ENCODE data around the gene SETD6. TPM values are rescaled to one million over a fixed set of nuclear protein-coding genes. Genes with fewer than 3 reads are reported as not detected.

The SETD6 gene
- total and polyA plus RNA-seq, 2 of the 13 experiments (the other 11 are each of a cell fraction or from before 2014, with no cell fraction given): 24.0 to 25.7 TPM

GRCh38 chr16:58487566-58488351 is 27.6 kb upstream of the SETD6 start (continued):
- TF ChIP-seq ZBTB14 (CRISPR knock-in tag; IDR thresholded peaks at IDR 0.05) (no peak), ZNF549 (CRISPR knock-in tag; IDR thresholded peaks at IDR 0.05) (no peak), KDM2A (CRISPR knock-in tag; IDR thresholded peaks at IDR 0.05; ENCODE audit: borderline replicate concordance, low read depth) (peak; percentile 75), ZBTB38 (CRISPR knock-in tag; IDR thresholded peaks at IDR 0.05) (peak; percentile 77; the same call in 1 of the 2 replicates), ZNF276 (CRISPR knock-in tag; IDR thresholded peaks at IDR 0.05; ENCODE audit: low read depth) (0 out of 2 replicates have a peak, but pooled peaks have one; percentile 76), MLX (CRISPR knock-in tag; IDR thresholded peaks at IDR 0.05) (no peak), FOXM1 (CRISPR knock-in tag; IDR thresholded peaks at IDR 0.05) (no peak), CBX5 (CRISPR knock-in tag; IDR thresholded peaks at IDR 0.05; ENCODE audit: borderline replicate concordance) (peak; percentile 51; the same call in 1 of the 2 replicates), POLR2A (IDR thresholded peaks at IDR 0.05; ENCODE audit: insufficient read depth in 1 of 2, low read depth in 2 of 2, low read length in 2 of 2) (no peak), SRY (CRISPR knock-in tag; IDR thresholded peaks at IDR 0.05) (0 out of 2 replicates have a peak, but pooled peaks have one; percentile 40), PITX1 (CRISPR knock-in tag; IDR thresholded peaks at IDR 0.05) (peak; percentile 47; the same call in 1 of the 2 replicates), DMTF1 (CRISPR knock-in tag; IDR thresholded peaks at IDR 0.05) (no peak), KLF15 (CRISPR knock-in tag; IDR thresholded peaks at IDR 0.05; ENCODE audit: borderline replicate concordance) (no peak), ZNF414 (CRISPR knock-in tag; IDR thresholded peaks at IDR 0.05) (0 out of 2 replicates have a peak, but pooled peaks have one; percentile 31), POGK (CRISPR knock-in tag; conservative IDR thresholded peaks at IDR 0.05) (peak; percentile 78), IRF2 (CRISPR knock-in tag; IDR thresholded peaks at IDR 0.05) (peak; percentile 50; the same call in 1 of the 2 replicates), REPIN1 (CRISPR knock-in tag; IDR thresholded peaks at IDR 0.05; ENCODE audit: borderline replicate concordance, low read depth) (peak; percentile 83; the same call in 1 of the 2 replicates), ZNF567 (CRISPR knock-in tag; IDR thresholded peaks at IDR 0.05; ENCODE audit: borderline replicate concordance) (no peak), MTF2 (CRISPR knock-in tag; IDR thresholded peaks at IDR 0.05; ENCODE audit: borderline replicate concordance) (peak; percentile 40; the same call in 1 of the 2 replicates)

All from HepG2 (cell line).